22Rv1 (cell line): ENCODE data around the gene VEGFA.

Source experiments
- H3K27ac ChIP-seq: fragments of 450-650 bp; 2 replicates; pipeline ENCODE4 v1.5.1; 2017
- ZFX ChIP-seq: fragments of 450-650 bp; IDR thresholded peaks from 2 replicates; pipeline ENCODE4 v1.6.1; 2017; ENCODE audit warnings: antibody characterized with exemption, borderline replicate concordance
- TF ChIP-seq, protein P1 (sequence below): fragments of 450-650 bp; IDR thresholded peaks from 2 replicates; pipeline ENCODE4 v1.5.1; 2017; ENCODE audit warnings: mild to moderate bottlenecking

Gene VEGFA

GRCh38 chr6:43743682-43744381, 26.2 kb upstream of the VEGFA start:
- no peak overlapping the region for H3K27ac ChIP-seq
- no peak for TF ChIP-seq ZFX
- TF ChIP-seq, protein P1, sequence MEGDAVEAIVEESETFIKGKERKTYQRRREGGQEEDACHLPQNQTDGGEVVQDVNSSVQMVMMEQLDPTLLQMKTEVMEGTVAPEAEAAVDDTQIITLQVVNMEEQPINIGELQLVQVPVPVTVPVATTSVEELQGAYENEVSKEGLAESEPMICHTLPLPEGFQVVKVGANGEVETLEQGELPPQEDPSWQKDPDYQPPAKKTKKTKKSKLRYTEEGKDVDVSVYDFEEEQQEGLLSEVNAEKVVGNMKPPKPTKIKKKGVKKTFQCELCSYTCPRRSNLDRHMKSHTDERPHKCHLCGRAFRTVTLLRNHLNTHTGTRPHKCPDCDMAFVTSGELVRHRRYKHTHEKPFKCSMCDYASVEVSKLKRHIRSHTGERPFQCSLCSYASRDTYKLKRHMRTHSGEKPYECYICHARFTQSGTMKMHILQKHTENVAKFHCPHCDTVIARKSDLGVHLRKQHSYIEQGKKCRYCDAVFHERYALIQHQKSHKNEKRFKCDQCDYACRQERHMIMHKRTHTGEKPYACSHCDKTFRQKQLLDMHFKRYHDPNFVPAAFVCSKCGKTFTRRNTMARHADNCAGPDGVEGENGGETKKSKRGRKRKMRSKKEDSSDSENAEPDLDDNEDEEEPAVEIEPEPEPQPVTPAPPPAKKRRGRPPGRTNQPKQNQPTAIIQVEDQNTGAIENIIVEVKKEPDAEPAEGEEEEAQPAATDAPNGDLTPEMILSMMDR: no peak

DNA sequence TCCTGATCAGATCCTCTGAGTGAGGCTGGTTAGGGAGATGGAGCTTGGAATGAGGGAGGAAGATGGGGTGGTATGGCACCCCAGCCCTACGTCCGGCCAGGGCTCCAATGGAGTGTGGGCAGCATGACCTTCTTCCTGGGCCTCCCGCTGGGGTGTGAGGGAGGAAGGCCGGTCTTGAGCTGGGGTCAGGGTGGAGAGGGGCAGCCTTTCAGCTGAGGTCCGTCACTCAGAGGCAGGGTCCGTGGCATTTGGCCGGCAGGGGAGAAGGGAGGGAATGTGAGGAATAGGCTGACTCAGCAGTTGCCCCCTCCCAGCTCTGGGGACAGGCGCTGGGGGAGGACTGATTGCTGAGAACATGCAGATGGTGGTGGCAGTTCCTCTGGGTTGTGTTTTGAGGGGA, 25.5 kb upstream of the VEGFA start:
- no peak for TF ChIP-seq ZFX
- TF ChIP-seq, protein P1: no peak
- no peak overlapping the region for H3K27ac ChIP-seq

DNA sequence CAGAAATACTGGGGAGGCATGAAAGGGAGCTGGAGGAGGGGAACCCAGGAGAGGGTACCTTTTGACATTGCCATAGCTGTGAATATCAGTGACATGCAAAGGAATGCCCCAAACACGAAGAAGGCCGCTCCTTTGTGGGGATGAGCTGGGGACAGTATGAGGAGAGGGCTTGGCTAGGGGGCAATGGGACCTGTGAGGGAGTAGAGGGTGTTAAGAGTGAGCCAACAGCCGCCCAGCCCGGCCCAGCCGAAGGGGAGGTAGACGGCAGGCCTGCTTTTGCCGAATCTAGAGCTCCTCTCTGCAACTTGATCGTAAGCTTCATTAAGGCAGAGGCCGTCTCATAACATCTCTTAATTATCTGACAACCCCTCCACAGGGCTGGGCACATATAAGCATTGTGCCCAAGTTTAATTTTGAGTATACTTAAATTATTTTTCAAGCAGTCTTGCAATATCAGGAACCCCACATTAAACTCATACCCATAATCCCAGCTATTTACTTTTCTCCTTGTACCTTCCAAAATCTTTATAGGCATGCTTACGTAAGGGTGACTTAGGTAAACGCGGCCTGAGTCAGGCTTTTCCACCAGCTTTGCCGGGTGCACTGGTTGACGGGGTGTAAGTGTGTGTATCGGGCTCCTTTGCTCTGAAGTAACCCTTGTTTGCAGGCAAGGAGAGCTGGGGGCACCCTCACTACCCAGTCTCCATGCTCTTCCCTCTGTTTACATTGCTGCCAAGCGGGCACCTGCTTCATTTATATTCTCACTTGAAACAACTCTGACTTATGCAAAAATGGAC, 24.9 kb upstream of the VEGFA start:
- TF ChIP-seq, protein P1: no peak
- no peak for TF ChIP-seq ZFX
- no peak overlapping the region for H3K27ac ChIP-seq

DNA sequence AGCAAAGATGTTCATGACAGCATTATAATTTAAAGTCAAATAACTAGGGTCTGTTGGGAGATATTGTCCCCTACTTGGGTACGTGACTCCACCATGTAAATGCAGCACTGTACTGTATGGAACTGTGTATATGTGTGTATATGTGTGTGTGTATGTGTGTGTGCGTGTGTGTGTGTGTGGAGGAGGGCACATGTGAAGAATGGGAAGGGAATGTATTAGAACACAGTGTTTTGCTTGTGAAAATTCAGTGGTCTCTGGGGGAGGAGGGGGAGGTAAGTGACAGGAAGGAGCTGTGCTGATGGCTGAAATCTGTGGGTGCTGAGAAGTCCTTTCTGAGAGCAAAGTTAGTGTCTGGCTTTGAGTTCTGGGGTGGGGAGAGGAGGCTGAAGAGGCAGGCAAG, 23.9 kb upstream of the VEGFA start:
- no peak overlapping the region for H3K27ac ChIP-seq

GRCh38 chr6:43746613-43747102, 23.4 kb upstream of the VEGFA start:
- no peak overlapping the region for H3K27ac ChIP-seq
- TF ChIP-seq, protein P1: no peak
- no peak for TF ChIP-seq ZFX

More for the DNA sequence above, 23.9 kb upstream of the VEGFA start:
- TF ChIP-seq ZFX: no peak
- TF ChIP-seq, protein P1: no peak

DNA sequence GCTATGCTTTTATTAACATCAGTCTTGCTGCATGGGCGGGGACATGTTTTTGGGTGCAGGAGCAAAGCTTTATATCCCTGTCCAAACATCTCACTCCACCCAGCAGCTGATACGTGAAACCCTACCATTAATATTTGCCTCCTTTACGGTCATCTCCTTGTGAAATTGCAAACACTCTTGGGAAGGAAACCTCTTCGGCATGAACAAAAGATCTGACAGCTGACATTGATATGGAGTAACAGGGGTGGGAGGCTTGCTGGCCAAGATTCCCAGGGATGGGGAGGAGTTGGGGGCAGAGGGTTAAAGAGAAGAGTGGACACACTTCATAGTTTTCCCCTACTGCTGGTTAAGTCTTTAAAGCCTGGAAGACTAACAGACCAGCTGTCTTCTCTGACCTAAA, 22.2 kb upstream of the VEGFA start:
- H3K27ac ChIP-seq: no peak overlapping the region
- no peak for TF ChIP-seq ZFX
- TF ChIP-seq, protein P1: no peak

GRCh38 chr6:43748765-43749164, 21.2 kb upstream of the VEGFA start:
- no peak overlapping the region for H3K27ac ChIP-seq
- TF ChIP-seq, protein P1: no peak
- TF ChIP-seq ZFX: no peak
